GM23338 (cell line): ENCODE results near the gene PRKCH. TPM values are rescaled to one million over a fixed set of nuclear protein-coding genes. Genes with fewer than 3 reads are reported as not detected.

Experiments used
- ATAC-seq: fragments of 200-7000 bp; cut with Tn5 transposase; 3 replicates; pipeline ENCODE4 v1.9.1; 2020
- DNase-seq: peaks from one replicate; pipeline ENCODE4 v3.0.0-alpha.2; 2015; ENCODE audit warnings: low spot score
- H2AFZ ChIP-seq: fragments of 200-600 bp; sonication (generic); 2 replicates; pipeline ENCODE4 v1.8.0; 2016; ENCODE audit warnings: antibody characterized with exemption, mild to moderate bottlenecking, moderate library complexity
- H3F3A ChIP-seq: fragments of 200-600 bp; sonication (generic); replicated peaks from 2 replicates; pipeline ENCODE4 v1.8.0; 2017; ENCODE audit warnings: antibody characterized with exemption, mixed run types, low read depth
- H3K27ac ChIP-seq: fragments of 200-600 bp; sonication (generic); 2 replicates; pipeline ENCODE4 v1.6.1; 2016; ENCODE audit warnings: low read depth
- H3K27me3 ChIP-seq: fragments of 200-600 bp; sonication (generic); 2 replicates; pipeline ENCODE4 v1.8.0; 2016; ENCODE audit warnings: mild to moderate bottlenecking, mixed run types, moderate library complexity; ENCODE audit not compliant: insufficient read depth
- H3K36me3 ChIP-seq: fragments of 200-600 bp; sonication (generic); 2 replicates; pipeline ENCODE4 v1.8.0; 2016; ENCODE audit warnings: mild to moderate bottlenecking; ENCODE audit not compliant: insufficient read depth
- H3K4me1 ChIP-seq: fragments of 200-600 bp; sonication (generic); 2 replicates; pipeline ENCODE4 v1.8.0; 2016; ENCODE audit warnings: mild to moderate bottlenecking, moderate library complexity; ENCODE audit not compliant: insufficient read depth
- H3K4me2 ChIP-seq: fragments of 200-600 bp; sonication (generic); 2 replicates; pipeline ENCODE4 v1.7.1; 2017; ENCODE audit warnings: mixed run types
- H3K4me3 ChIP-seq: fragments of 200-600 bp; sonication (generic); 2 replicates; pipeline ENCODE4 v1.6.1; 2016; ENCODE audit warnings: mixed run types
- H3K79me2 ChIP-seq: fragments of 200-600 bp; sonication (generic); replicated peaks from 2 replicates; pipeline ENCODE4 v1.8.0; 2017; ENCODE audit warnings: mild to moderate bottlenecking; ENCODE audit not compliant: insufficient read depth
- H3K9me2 ChIP-seq: fragments of 200-600 bp; sonication (generic); 2 replicates; pipeline ENCODE4 v1.8.0; 2017; ENCODE audit not compliant: insufficient read depth
- H4K20me1 ChIP-seq: fragments of 200-600 bp; sonication (generic); replicated peaks from 2 replicates; pipeline ENCODE4 v1.8.0; 2017; ENCODE audit warnings: mild to moderate bottlenecking; ENCODE audit not compliant: insufficient read depth
- H3K27ac Mint-ChIP-seq: 2 replicates; pipeline ENCODE4 v1.8.0; 2020; ENCODE audit warnings: inconsistent platforms, mild to moderate bottlenecking, moderate library complexity, mixed read lengths
- H3K27me3 Mint-ChIP-seq: 3 replicates; pipeline ENCODE4 v1.8.0; 2022; ENCODE audit warnings: low read depth, mild to moderate bottlenecking, moderate library complexity, mixed read lengths, inconsistent platforms; ENCODE audit not compliant: insufficient read depth, poor library complexity
- H3K36me3 Mint-ChIP-seq: 3 replicates; pipeline ENCODE4 v1.8.0; 2021; ENCODE audit warnings: low read depth, mild to moderate bottlenecking, inconsistent platforms, moderate library complexity, mixed read lengths
- H3K4me1 Mint-ChIP-seq: 3 replicates; pipeline ENCODE4 v1.8.0; 2020; ENCODE audit warnings: mild to moderate bottlenecking, inconsistent platforms, mixed read lengths
- H3K4me3 Mint-ChIP-seq: 3 replicates; pipeline ENCODE4 v1.8.0; 2021; ENCODE audit warnings: moderate library complexity, mild to moderate bottlenecking, inconsistent platforms, mixed read lengths
- H3K9me3 Mint-ChIP-seq: 3 replicates; pipeline ENCODE4 v1.8.0; 2020; ENCODE audit warnings: moderate library complexity, mild to moderate bottlenecking, inconsistent platforms, mixed read lengths
- CREB1 ChIP-seq: fragments of 250-450 bp; sonication (Bioruptor Pico); IDR thresholded peaks from 2 replicates; pipeline ENCODE4 v1.5.0; 2020; ENCODE audit warnings: low read depth, mild to moderate bottlenecking, moderate library complexity
- CTCF ChIP-seq, 2 experiments: fragments of 200-600 bp in 1 of 2; sonication (generic) in 1 of 2; conservative IDR thresholded peaks; 2 replicates each; pipeline versions ENCODE4 v1.5.1 to v1.6.1; 2016 to 2017; ENCODE audit warnings: antibody characterized with exemption in 2 of 2, low read depth in 2 of 2, mild to moderate bottlenecking in 2 of 2, moderate library complexity in 1 of 2
- ETS1 ChIP-seq: IDR thresholded peaks from 2 replicates; pipeline ENCODE4 v1.6.1; 2016; ENCODE audit warnings: antibody characterized with exemption
- EZH2 ChIP-seq: fragments of 200-600 bp; sonication (generic); IDR thresholded peaks from one replicate; pipeline ENCODE4 v1.8.0; 2017; ENCODE audit warnings: antibody characterized with exemption, mild to moderate bottlenecking, low read depth; ENCODE audit not compliant: unreplicated experiment
- JUNB ChIP-seq: IDR thresholded peaks from one replicate; pipeline ENCODE4 v1.6.1; 2016; ENCODE audit warnings: antibody characterized with exemption; ENCODE audit not compliant: unreplicated experiment
- NANOG ChIP-seq: IDR thresholded peaks from 2 replicates; pipeline ENCODE4 v1.6.1; 2016; ENCODE audit warnings: antibody characterized with exemption, borderline replicate concordance
- POLR2AphosphoS5 ChIP-seq: IDR thresholded peaks from 2 replicates; pipeline ENCODE4 v1.6.1; 2016; ENCODE audit warnings: antibody characterized with exemption, low read depth
- STAT1 ChIP-seq: IDR thresholded peaks from one replicate; pipeline ENCODE4 v1.6.1; 2016; ENCODE audit warnings: antibody characterized with exemption; ENCODE audit not compliant: unreplicated experiment
- ZNF114 ChIP-seq: fragments of 250-450 bp; sonication (Bioruptor Pico); IDR thresholded peaks from 2 replicates; pipeline ENCODE4 v1.5.0; 2020; ENCODE audit warnings: mild to moderate bottlenecking, moderate library complexity
- ZNF462 ChIP-seq: fragments of 250-450 bp; sonication (Bioruptor Pico); IDR thresholded peaks from 2 replicates; pipeline ENCODE4 v1.5.0; 2020; ENCODE audit warnings: mild to moderate bottlenecking, moderate library complexity
- polyA plus RNA-seq: library from polyadenylated mRNA; unstranded; fragments of >200 nt; fragmentation: Nextera tagmentation; extraction: Ambion mirVana; gene quantifications from 2 replicates; pipeline ENCODE4 v1.2.1, GENCODE V29; 2016
- total RNA-seq: library from RNA; depleted of rRNA; stranded (reverse); fragments of >200 nt; shearing (Covaris generic); gene quantifications from 2 replicates; pipeline ENCODE4 v1.2.3, GENCODE V29; 2014

Gene PRKCH
- total and polyA plus RNA-seq, 2 experiments from 2014 or later, result 5.4 to 10.1 TPM

GRCh38 chr14:61298824-61299223, 22.6 kb upstream of the PRKCH start (continued):
- TF ChIP-seq CTCF (conservative IDR thresholded peaks at IDR 0.05; ENCODE audit: low read depth in 2 of 2), result no peak
- TF ChIP-seq JUNB, result no peak

- Mint-ChIP-seq H3K4me1 (peaks cover 27% of the 10 kb centered on the region), H3K27ac (no peak overlapping the region), H3K27me3 (peaks cover 3% of the 10 kb centered on the region), H3K4me3 (no peak overlapping the region; the same call in 2 of the 3 replicates), H3K36me3 (no peaks in the 10 kb centered on the region; the same call in 2 of the 3 replicates), H3K9me3 (peaks cover 9% of the 10 kb centered on the region; the same call in 2 of the 3 replicates)
- ATAC-seq, result no peak
- Histone ChIP-seq H3F3A (no peaks in the 10 kb centered on the region), H3K9me2 (no peaks in the 10 kb centered on the region), H3K4me1 (peaks cover 16% of the 10 kb centered on the region), H3K79me2 (no peaks in the 10 kb centered on the region), H3K27me3 (no peaks in the 10 kb centered on the region), H3K4me3 (no peak overlapping the region), H3K27ac (no peak overlapping the region), H3K36me3 (no peaks in the 10 kb centered on the region), H3K4me2 (0 out of 2 replicates have a peak overlapping the region, but pooled peaks have one; percentile 7), H4K20me1 (no peaks in the 10 kb centered on the region), H2AFZ (no peak overlapping the region)
- no peak for DNase-seq
- TF ChIP-seq CTCF (conservative IDR thresholded peaks at IDR 0.05; ENCODE audit: low read depth in 2 of 2), result no peak
- TF ChIP-seq ETS1, result no peak
- no peak for TF ChIP-seq ZNF462 (CRISPR knock-in tag)
- no peak for TF ChIP-seq CREB1 (CRISPR knock-in tag)
- no peak for TF ChIP-seq STAT1
- no peak for TF ChIP-seq POLR2AphosphoS5
- TF ChIP-seq ZNF114, result no peak
- TF ChIP-seq EZH2, result no peak
- TF ChIP-seq JUNB, result no peak
- TF ChIP-seq NANOG, result no peak
Measured at GRCh38 chr14:61300209-61300608, 21.2 kb upstream of the PRKCH start.
